Prostate gland (tissue), 2 donors: Measurements from ENCODE around the gene SMIM1. TPM values are rescaled to one million over a fixed set of nuclear protein-coding genes. Genes with fewer than 3 reads are reported as not detected.

Experiments
- DNase-seq: peaks from one replicate; pipeline ENCODE4 v3.0.0-alpha.2; 2019; ENCODE audit warnings: low spot score
- H3K27ac ChIP-seq, 2 donors: fragments of 200-600 bp; sonication (generic); 2 replicates each; pipeline ENCODE4 v1.5.1; 2017 to 2019
- H3K27me3 ChIP-seq: fragments of 200-600 bp; sonication (generic); replicated peaks from 2 replicates; pipeline ENCODE4 v1.5.1; 2019; ENCODE audit not compliant: insufficient read depth
- H3K36me3 ChIP-seq, 2 donors: fragments of 200-600 bp; sonication (generic); 1 replicate in 1 of 2; 2 replicates in 1 of 2; pipeline versions ENCODE4 v1.5.1 to v1.8.1; 2017 to 2019
- H3K4me1 ChIP-seq: fragments of 200-600 bp; sonication (generic); replicated peaks from 2 replicates; pipeline ENCODE4 v1.5.1; 2019
- H3K4me3 ChIP-seq, 2 donors: fragments of 200-600 bp; sonication (generic); 2 replicates each; pipeline ENCODE4 v1.5.1; 2017 to 2019
- H3K9me3 ChIP-seq: fragments of 200-600 bp; sonication (generic); 2 replicates; pipeline ENCODE4 v1.5.1; 2017
- POLR2A ChIP-seq: fragments of 450-650 bp; IDR thresholded peaks from one replicate; pipeline ENCODE4 v1.6.1; 2016; ENCODE audit warnings: antibody characterized with exemption, mild to moderate bottlenecking
- POLR2AphosphoS5 ChIP-seq: sonication (generic); formaldehyde crosslinking; IDR thresholded peaks from one replicate; pipeline ENCODE4 v1.6.1; 2017; ENCODE audit warnings: antibody characterized with exemption
- WGBS: methylation state at CpG from one replicate; pipeline ENCODE4 v1.1.5; 2018; 5-methylcytosine and 5-hydroxymethylcytosine counted together
- intact Hi-C: fragments of 100-400 bp; cut with DNase I; formaldehyde crosslinking; loops from one replicate; pipeline ENCODE4 v1.14.2; 2022
- total RNA-seq, 2 donors: library from RNA; depleted of rRNA; stranded (reverse); fragments of >200 nt; gene quantifications; one replicate each; pipeline ENCODE4 v1.1.0, GENCODE V29; 2016
- TF ChIP-seq, protein P1 (sequence below), 4 experiments: fragments of 200-600 bp in 2 of 4; fragments of 450-650 bp in 2 of 4; sonication (generic) in 2 of 4; IDR thresholded peaks; 1 replicate in 3 of 4; 2 replicates in 1 of 4; pipeline ENCODE4 v1.5.1; 2016 to 2019; ENCODE audit warnings: antibody characterized with exemption in 4 of 4, mild to moderate bottlenecking in 2 of 4, moderate library complexity in 2 of 4

SMIM1 gene
- total RNA-seq, 2 donors from 2014 or later = 17.7 to 148 TPM

DNA sequence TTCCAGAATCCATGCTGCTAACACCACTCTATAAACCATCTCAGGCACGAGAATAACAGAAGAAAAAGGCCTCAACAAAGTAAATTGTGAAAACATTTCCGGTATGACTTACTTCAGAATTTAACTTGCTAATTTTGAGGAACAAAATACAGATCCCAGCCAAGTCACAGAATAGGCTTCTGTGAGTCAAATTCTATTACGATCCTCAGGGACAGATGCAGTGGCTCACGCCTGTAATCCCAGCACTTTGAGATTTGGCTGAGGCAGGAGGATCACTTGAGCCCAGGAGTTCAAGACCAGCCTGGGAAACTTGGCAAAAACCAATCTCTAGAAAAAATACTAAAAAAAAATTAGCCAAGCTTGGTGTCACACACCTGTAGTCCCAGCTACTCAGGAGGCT lies 29.1 kb upstream of the SMIM1 start:
- 66% methylated on average over 4 of the region's 4 CpGs for WGBS
- H3K4me3 ChIP-seq = no peak overlapping the region
- no peaks in the 10 kb centered on the region for H3K9me3 ChIP-seq
- peaks cover 4% of the 10 kb centered on the region for H3K4me1 ChIP-seq
- TF ChIP-seq POLR2A (no peak), POLR2AphosphoS5 (no peak)
- TF ChIP-seq, protein P1, sequence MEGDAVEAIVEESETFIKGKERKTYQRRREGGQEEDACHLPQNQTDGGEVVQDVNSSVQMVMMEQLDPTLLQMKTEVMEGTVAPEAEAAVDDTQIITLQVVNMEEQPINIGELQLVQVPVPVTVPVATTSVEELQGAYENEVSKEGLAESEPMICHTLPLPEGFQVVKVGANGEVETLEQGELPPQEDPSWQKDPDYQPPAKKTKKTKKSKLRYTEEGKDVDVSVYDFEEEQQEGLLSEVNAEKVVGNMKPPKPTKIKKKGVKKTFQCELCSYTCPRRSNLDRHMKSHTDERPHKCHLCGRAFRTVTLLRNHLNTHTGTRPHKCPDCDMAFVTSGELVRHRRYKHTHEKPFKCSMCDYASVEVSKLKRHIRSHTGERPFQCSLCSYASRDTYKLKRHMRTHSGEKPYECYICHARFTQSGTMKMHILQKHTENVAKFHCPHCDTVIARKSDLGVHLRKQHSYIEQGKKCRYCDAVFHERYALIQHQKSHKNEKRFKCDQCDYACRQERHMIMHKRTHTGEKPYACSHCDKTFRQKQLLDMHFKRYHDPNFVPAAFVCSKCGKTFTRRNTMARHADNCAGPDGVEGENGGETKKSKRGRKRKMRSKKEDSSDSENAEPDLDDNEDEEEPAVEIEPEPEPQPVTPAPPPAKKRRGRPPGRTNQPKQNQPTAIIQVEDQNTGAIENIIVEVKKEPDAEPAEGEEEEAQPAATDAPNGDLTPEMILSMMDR (IDR thresholded peaks at IDR 0.05) = no peak
- H3K36me3 ChIP-seq = no peaks in the 10 kb centered on the region
- intact Hi-C loops = no loop called here
- H3K27me3 ChIP-seq = no peaks in the 10 kb centered on the region
- no peak for DNase-seq
- H3K27ac ChIP-seq = no peak overlapping the region

DNA sequence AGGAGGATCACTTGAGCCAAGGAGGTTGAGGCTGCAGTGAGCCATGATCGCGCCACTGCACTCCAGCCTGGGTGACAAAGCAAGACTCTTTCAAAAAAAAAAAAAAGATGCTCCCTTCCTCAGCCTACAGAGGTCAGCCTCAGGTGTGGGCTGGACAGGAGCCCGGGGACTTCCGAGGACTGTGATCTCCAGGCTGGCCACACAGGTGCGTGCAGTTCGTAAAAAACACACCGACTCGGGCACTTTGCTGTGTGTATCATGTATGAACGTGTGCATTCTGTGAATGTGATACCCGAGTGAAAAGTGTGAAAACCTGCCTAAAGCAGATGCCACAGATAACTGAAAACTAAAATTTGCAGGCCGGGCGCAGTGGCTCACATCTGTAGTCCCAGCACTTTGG lies 28.7 kb upstream of the SMIM1 start:
- H3K27me3 ChIP-seq = no peaks in the 10 kb centered on the region
- WGBS = 86% methylated on average over 12 of the region's 12 CpGs
- peaks cover 4% of the 10 kb centered on the region for H3K4me1 ChIP-seq
- intact Hi-C loops = no loop called here
- H3K4me3 ChIP-seq = no peak overlapping the region
- H3K9me3 ChIP-seq = no peaks in the 10 kb centered on the region
- no peaks in the 10 kb centered on the region for H3K36me3 ChIP-seq
- H3K27ac ChIP-seq = no peak overlapping the region
- TF ChIP-seq POLR2A (no peak), POLR2AphosphoS5 (no peak)
- TF ChIP-seq, protein P1 (IDR thresholded peaks at IDR 0.05) = no peak
- no peak for DNase-seq

DNA sequence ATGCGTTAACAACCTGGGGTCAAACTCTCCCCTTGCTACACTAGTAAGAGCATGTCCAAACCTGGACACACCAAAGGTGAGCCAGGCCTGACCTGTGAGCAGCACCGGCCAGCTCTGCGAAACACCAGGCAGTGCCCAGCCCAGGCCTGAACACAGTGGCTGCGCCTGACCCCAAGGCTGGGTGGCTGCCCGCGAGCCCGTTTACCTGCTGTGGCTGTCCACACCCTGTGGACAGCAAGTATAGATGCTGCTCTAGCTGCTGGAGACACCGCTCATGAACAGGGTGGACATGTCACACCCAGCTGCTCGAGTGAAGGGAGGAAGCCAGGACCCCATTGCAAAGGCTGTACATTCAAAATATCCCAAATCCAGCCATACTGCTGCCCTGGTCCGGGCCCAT lies 27.9 kb upstream of the SMIM1 start:
- Histone ChIP-seq H3K9me3 (no peaks in the 10 kb centered on the region), H3K36me3 (no peaks in the 10 kb centered on the region), H3K4me1 (peaks cover 4% of the 10 kb centered on the region), H3K4me3 (no peak overlapping the region), H3K27me3 (no peaks in the 10 kb centered on the region), H3K27ac (no peak overlapping the region)
- no peak for TF ChIP-seq POLR2AphosphoS5
- TF ChIP-seq, protein P1 (IDR thresholded peaks at IDR 0.05) = no peak
- TF ChIP-seq POLR2A = no peak
- 96% methylated on average over 10 of the region's 10 CpGs for WGBS
- no peak for DNase-seq
- intact Hi-C loops = loop anchor here (5.0 kb wide), 1 partner anchor 48 kb away; no protein-coding TSS in a partner anchor

DNA sequence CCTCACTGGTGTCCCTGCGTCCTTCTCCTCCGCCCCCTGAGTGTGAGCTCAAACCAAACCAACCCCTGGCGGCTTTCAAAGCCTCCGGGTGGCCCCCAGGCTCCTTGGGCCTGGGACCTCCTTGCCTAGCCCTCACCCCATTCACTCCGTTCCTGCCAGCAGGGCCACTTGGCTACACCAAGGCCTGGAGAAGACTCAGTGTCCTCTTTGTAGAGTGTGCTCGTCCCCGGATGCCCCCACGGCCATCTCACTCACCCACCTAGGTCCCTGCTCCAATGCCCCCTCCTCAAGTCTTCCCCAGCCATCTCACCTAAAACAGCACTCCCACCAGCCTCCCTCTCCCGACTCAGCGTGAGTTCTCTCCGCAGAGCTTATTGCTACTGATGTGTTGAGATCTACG lies 27.5 kb upstream of the SMIM1 start:
- 92% methylated on average over 12 of the region's 12 CpGs for WGBS
- no peaks in the 10 kb centered on the region for H3K36me3 ChIP-seq
- H3K4me3 ChIP-seq = no peak overlapping the region
- H3K4me1 ChIP-seq = peaks cover 4% of the 10 kb centered on the region
- intact Hi-C loops = loop anchor here (5.0 kb wide), 1 partner anchor 47 kb away; no protein-coding TSS in a partner anchor
- no peak for DNase-seq
- TF ChIP-seq POLR2A (no peak), POLR2AphosphoS5 (no peak)
- TF ChIP-seq, protein P1 (IDR thresholded peaks at IDR 0.05) = no peak
- H3K27ac ChIP-seq = no peak overlapping the region
- H3K9me3 ChIP-seq = no peaks in the 10 kb centered on the region
- H3K27me3 ChIP-seq = no peaks in the 10 kb centered on the region

DNA sequence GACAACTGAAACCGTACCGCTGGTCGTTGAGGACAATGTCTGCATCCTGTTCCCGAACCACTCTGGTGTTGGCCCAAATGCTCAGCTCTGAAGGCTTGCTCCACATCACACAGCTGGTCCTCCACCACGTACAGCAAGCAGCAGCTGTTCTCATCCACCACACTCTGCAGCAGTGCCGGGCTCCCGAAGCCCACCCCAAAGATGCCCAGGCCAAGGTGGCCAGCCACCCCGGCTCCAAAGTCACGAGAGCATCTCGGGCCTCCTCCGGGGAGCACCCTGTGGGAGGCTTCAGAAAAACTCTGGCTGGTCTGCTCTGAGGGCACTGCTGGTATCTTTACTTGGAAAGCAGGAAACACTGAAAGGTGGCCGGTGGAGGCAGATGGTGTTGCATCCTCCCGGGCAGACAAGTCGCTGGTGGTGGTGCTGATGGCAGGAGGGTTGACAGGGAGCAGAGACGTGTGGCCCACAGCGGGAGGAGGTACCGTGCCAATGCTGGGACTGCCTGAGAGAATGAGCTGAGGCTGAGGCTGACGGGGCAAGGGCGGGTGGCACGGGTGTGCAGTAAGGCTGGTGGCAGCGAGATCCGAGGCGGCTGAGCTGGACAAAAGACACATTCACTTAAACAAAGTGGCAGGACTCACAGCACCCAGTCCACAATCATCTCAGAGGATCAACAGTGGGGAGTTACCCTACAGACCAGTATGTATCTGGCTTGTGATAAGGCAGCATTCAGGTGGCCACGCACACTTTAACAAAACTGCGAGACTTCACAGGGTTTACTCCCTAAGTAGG lies 26.8 kb upstream of the SMIM1 start:
- no peaks in the 10 kb centered on the region for H3K36me3 ChIP-seq
- TF ChIP-seq POLR2AphosphoS5 (no peak), POLR2A (no peak)
- TF ChIP-seq, protein P1 (IDR thresholded peaks at IDR 0.05) = no peak
- no peak for DNase-seq
- intact Hi-C loops = loop anchor here (5.0 kb wide), 1 partner anchor 47 kb away; no protein-coding TSS in a partner anchor
- no peaks in the 10 kb centered on the region for H3K27me3 ChIP-seq
- WGBS = 76% methylated on average over 25 of the region's 25 CpGs
- no peak overlapping the region for H3K4me3 ChIP-seq
- no peak overlapping the region for H3K27ac ChIP-seq
- H3K4me1 ChIP-seq = peaks cover 4% of the 10 kb centered on the region
- H3K9me3 ChIP-seq = no peaks in the 10 kb centered on the region
